ENCODE measurements around the gene SLC9A9. TPM values are rescaled to one million over a fixed set of nuclear protein-coding genes. Genes with fewer than 3 reads are reported as not detected.

Gene SLC9A9
- total and polyA plus RNA-seq, 10 of the 15 experiments (the other 5 are each of a cell fraction or from before 2014, with no cell fraction given), result 3.5 to 14.2 (median 9.3) TPM

- no peak for TF ChIP-seq ZBTB4 (CRISPR knock-in tag; IDR thresholded peaks at IDR 0.05)
- no peak for TF ChIP-seq SMAD1 (IDR thresholded peaks at IDR 0.05; ENCODE audit: low read depth, partially characterized antibody)
- peak; percentile 35; the same call in 1 of the 2 replicates for TF ChIP-seq SREBF1 (IDR thresholded peaks at IDR 0.05; ENCODE audit: low read length)
- TF ChIP-seq PML (IDR thresholded peaks at IDR 0.05; ENCODE audit: low read length), result 0 out of 2 replicates have a peak, but pooled peaks have one; percentile 33
- no peak for TF ChIP-seq YY1 (IDR thresholded peaks at IDR 0.05; ENCODE audit: low read depth, low read length)
- peak; percentile 82 for TF ChIP-seq MEF2A (IDR thresholded peaks at IDR 0.05; ENCODE audit: insufficient read depth, low read depth, low read length)
These were observed 312.1 kb downstream of the SLC9A9 start (continued) for GRCh38 chr3:143535994-143536784.

GRCh38 chr3:143533391-143533790 is 314.9 kb downstream of the SLC9A9 start:
- FAIRE-seq (no peak), DNase-seq (ENCODE audit: low read depth, low spot score) (no peak), ATAC-seq (no peak)
- H3K9me3 ChIP-seq (replicated peaks; ENCODE audit: control insufficient read depth, insufficient read depth, low read length), result no peaks in the 10 kb centered on the region; the same call in 1 of the 3 replicates
- H3K4me2 ChIP-seq (ENCODE audit: control insufficient read depth, insufficient read depth), result no peak overlapping the region
- ChIA-PET SMC1A (ENCODE audit: uncharacterized antibody, unreplicated experiment) (no interaction called here), RAD21 (ENCODE audit: unreplicated experiment) (no interaction called here), POLR2A (no interaction called here), CTCF (no interaction called here)
- H3K36me3 ChIP-seq (ENCODE audit: control insufficient read depth in 2 of 2, insufficient read depth in 2 of 2, low read length in 1 of 2), result no peaks in the 10 kb centered on the region
- no peak overlapping the region for H2AFZ ChIP-seq (ENCODE audit: control insufficient read depth, low read depth, low read length)
- peaks cover 38% of the 10 kb centered on the region for H3K4me1 ChIP-seq (ENCODE audit: control insufficient read depth, insufficient read depth, low read length)
- no peak overlapping the region for H3K27ac ChIP-seq (ENCODE audit: control insufficient read depth, insufficient read depth)
- no peaks in the 10 kb centered on the region for H3K79me2 ChIP-seq (ENCODE audit: control insufficient read depth, insufficient read depth, low read length)
- no peaks in the 10 kb centered on the region for H4K20me1 ChIP-seq (ENCODE audit: control insufficient read depth, insufficient read depth)
- in situ Hi-C loops (cut with MboI) (no loop called here), intact Hi-C loops (cut with micrococcal nuclease; ENCODE audit: unreplicated experiment) (loop anchor here (10.0 kb wide), 1 partner anchor 409 kb away; no protein-coding TSS in a partner anchor)
- H3K27me3 ChIP-seq (replicated peaks in 1 of 2; ENCODE audit: control insufficient read depth in 2 of 2, insufficient read depth in 2 of 2, low read length in 1 of 2), result no peaks in the 10 kb centered on the region
- no TSS peak for BruUV-seq (replicated peaks)
- no peak overlapping the region for H3K9ac ChIP-seq (ENCODE audit: control insufficient read depth, insufficient read depth, low read length)
- H3K4me3 ChIP-seq, result no peak overlapping the region
- TF ChIP-seq CHD1 (IDR thresholded peaks at IDR 0.05; ENCODE audit: low read depth, low read length) (no peak), MEF2A (IDR thresholded peaks at IDR 0.05; ENCODE audit: insufficient read depth, low read depth, low read length) (no peak), CREM (IDR thresholded peaks at IDR 0.05; ENCODE audit: low read depth) (no peak), BCL3 (IDR thresholded peaks at IDR 0.05; ENCODE audit: borderline replicate concordance, insufficient read depth, low read depth, low read length, poor library complexity, severe bottlenecking) (no peak), CBX5 (IDR thresholded peaks at IDR 0.05; ENCODE audit: low read depth) (no peak), GATAD2B (conservative IDR thresholded peaks at IDR 0.05; ENCODE audit: low read depth) (no peak)
- TF ChIP-seq, protein P1, sequence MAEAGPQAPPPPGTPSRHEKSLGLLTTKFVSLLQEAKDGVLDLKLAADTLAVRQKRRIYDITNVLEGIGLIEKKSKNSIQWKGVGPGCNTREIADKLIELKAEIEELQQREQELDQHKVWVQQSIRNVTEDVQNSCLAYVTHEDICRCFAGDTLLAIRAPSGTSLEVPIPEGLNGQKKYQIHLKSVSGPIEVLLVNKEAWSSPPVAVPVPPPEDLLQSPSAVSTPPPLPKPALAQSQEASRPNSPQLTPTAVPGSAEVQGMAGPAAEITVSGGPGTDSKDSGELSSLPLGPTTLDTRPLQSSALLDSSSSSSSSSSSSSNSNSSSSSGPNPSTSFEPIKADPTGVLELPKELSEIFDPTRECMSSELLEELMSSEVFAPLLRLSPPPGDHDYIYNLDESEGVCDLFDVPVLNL (IDR thresholded peaks at IDR 0.05; ENCODE audit: low read depth, low read length), result no peak
- TF ChIP-seq, protein P2, sequence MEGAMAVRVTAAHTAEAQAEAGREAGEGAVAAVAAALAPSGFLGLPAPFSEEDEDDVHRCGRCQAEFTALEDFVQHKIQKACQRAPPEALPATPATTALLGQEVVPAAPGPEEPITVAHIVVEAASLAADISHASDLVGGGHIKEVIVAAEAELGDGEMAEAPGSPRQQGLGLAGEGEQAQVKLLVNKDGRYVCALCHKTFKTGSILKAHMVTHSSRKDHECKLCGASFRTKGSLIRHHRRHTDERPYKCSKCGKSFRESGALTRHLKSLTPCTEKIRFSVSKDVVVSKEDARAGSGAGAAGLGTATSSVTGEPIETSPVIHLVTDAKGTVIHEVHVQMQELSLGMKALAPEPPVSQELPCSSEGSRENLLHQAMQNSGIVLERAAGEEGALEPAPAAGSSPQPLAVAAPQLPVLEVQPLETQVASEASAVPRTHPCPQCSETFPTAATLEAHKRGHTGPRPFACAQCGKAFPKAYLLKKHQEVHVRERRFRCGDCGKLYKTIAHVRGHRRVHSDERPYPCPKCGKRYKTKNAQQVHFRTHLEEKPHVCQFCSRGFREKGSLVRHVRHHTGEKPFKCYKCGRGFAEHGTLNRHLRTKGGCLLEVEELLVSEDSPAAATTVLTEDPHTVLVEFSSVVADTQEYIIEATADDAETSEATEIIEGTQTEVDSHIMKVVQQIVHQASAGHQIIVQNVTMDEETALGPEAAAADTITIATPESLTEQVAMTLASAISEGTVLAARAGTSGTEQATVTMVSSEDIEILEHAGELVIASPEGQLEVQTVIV (IDR thresholded peaks at IDR 0.05; ENCODE audit: borderline replicate concordance, partially characterized antibody), result no peak
